Testis (tissue), 2 donors: ENCODE results near the gene ABHD5.

Experiments used
- CTCF ChIP-seq, 3 experiments: fragments of 450-650 bp in 2 of 3; fragments of 200-600 bp in 1 of 3; sonication (generic) in 1 of 3; IDR thresholded peaks; one replicate each; pipeline ENCODE4 v1.5.1; 2016 to 2019; ENCODE audit warnings: antibody characterized with exemption in 3 of 3, mild to moderate bottlenecking in 2 of 3, moderate library complexity in 1 of 3
- POLR2A ChIP-seq: fragments of 450-650 bp; IDR thresholded peaks from one replicate; pipeline ENCODE4 v1.6.1; 2017; ENCODE audit warnings: antibody characterized with exemption, mild to moderate bottlenecking, moderate library complexity

DNA sequence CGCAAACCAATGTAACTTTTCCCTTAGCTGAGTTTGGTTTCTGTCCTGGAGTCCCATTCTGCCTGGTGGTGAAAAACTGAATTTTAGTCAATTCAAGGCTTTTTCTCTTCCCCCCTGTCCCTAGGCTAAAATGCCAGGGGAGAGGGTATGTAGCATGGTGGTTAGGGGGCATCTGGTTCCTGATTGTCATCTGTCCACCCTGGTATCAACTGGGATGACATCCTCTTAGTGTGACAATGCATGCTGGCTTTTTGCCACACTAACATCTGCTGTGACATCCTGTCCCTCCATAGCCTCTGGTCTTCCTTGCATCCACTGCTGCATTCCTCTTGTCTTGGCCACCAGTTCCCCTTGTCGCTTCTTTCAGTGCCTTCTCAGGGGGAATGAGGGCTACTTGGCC is 73.7 kb downstream of the ABHD5 start:
- no peak for TF ChIP-seq CTCF (IDR thresholded peaks at IDR 0.05)
- TF ChIP-seq POLR2A: no peak
